Activated CD4-positive, alpha-beta T cell treated with anti-CD3 and anti-CD28 coated beads, Interleukin-2, amount 10 ng/mL, durations not matched to agents 7 days and 5 days (primary cell): ENCODE measurements around the gene CACNA1C. TPM values are rescaled to one million over a fixed set of nuclear protein-coding genes. Genes with fewer than 3 reads are reported as not detected.

Source experiments
- CTCF ChIA-PET: fragments of 350-600 bp; sonication (Branson Sonifier 250); formaldehyde crosslinking; loops from one replicate; lab custom pipeline; 2021; ENCODE audit warnings: antibody characterized with exemption; lab: Charles Lee
- POLR2A ChIA-PET: fragments of 350-600 bp; sonication (Branson Sonifier 250); formaldehyde crosslinking; loops from one replicate; lab custom pipeline; 2021; ENCODE audit warnings: antibody characterized with exemption; lab: Charles Lee
- DNase-seq: peaks from one replicate; pipeline ENCODE4 v3.0.0-alpha.2; 2020
- H3K27ac Mint-ChIP-seq: one replicate; pipeline ENCODE4 v1.8.0; 2021; ENCODE audit warnings: mild to moderate bottlenecking, moderate library complexity, mixed read lengths
- H3K27me3 Mint-ChIP-seq: one replicate; pipeline ENCODE4 v1.8.0; 2021; ENCODE audit warnings: mixed read lengths
- H3K36me3 Mint-ChIP-seq: one replicate; pipeline ENCODE4 v1.8.0; 2021; ENCODE audit warnings: low read depth, mixed read lengths
- H3K4me1 Mint-ChIP-seq: one replicate; pipeline ENCODE4 v1.8.0; 2021; ENCODE audit warnings: mixed read lengths
- H3K4me3 Mint-ChIP-seq: one replicate; pipeline ENCODE4 v1.8.0; 2021; ENCODE audit warnings: mild to moderate bottlenecking, moderate library complexity, mixed read lengths
- H3K9me3 Mint-ChIP-seq: one replicate; pipeline ENCODE4 v1.8.0; 2021; ENCODE audit warnings: mixed read lengths
- total RNA-seq, 2 experiments: library from RNA; stranded (reverse); gene quantifications; one replicate each; pipeline ENCODE4 v1.2.3, GENCODE V29; 2021

Gene CACNA1C
- total RNA-seq, 2 experiments from 2014 or later, result 0.12 to 0.15 TPM

DNA sequence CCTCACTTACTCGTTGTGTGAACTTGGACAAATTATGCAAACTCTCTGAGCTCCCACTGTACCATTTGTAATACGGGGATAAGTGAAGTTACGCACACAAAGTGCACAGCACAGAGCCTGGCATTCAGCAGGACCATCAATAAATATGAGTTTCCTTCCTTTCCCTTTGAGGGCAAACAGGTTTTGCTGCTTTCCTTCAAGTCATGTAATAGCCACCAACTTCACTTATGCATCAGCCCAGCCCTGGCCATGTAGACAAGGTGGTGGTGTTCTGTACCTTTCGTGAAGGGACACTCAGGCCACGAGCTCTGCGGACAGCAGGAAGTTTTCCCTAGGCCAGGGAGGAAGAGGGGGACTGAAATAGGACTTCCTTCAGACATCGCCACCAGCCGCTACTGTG is 272.7 kb downstream of the CACNA1C start:
- Mint-ChIP-seq H3K4me3 (no peak overlapping the region), H3K27ac (no peak overlapping the region), H3K27me3 (peaks cover 13% of the 10 kb centered on the region), H3K36me3 (no peaks in the 10 kb centered on the region), H3K4me1 (no peaks in the 10 kb centered on the region), H3K9me3 (no peaks in the 10 kb centered on the region)
- DNase-seq, result no peak
- ChIA-PET CTCF (interaction anchor here (1.0 kb wide), 1 partner anchor 9 kb away, joined by 4 read pairs; no protein-coding TSS in a partner anchor), POLR2A (no interaction called here)

DNA sequence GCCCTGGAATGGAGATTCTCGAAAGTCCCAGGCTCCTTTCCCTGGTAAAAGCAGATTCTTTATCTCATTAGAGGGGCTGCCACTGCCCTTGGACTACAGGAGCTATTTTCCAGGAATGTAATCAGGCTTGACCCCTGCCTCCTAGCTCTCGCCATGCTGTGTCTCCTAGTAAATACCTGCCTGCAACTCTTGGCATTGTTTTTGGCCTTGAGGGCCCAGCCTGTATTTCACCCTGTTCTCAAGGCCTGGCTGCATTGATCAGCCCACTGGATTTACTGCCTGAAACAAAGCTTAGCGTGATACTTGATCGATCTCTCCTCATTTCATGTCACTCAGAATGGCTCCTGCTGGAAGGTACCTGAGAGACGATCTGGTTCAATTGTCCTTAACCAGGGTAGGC is 273.7 kb downstream of the CACNA1C start:
- no peak overlapping the region for H3K27ac Mint-ChIP-seq
- no peaks in the 10 kb centered on the region for H3K36me3 Mint-ChIP-seq
- ChIA-PET POLR2A (no interaction called here), CTCF (no interaction called here)
- H3K9me3 Mint-ChIP-seq, result no peaks in the 10 kb centered on the region
- H3K4me1 Mint-ChIP-seq, result no peaks in the 10 kb centered on the region
- DNase-seq, result no peak
- peaks cover 10% of the 10 kb centered on the region for H3K27me3 Mint-ChIP-seq
- H3K4me3 Mint-ChIP-seq, result no peak overlapping the region

DNA sequence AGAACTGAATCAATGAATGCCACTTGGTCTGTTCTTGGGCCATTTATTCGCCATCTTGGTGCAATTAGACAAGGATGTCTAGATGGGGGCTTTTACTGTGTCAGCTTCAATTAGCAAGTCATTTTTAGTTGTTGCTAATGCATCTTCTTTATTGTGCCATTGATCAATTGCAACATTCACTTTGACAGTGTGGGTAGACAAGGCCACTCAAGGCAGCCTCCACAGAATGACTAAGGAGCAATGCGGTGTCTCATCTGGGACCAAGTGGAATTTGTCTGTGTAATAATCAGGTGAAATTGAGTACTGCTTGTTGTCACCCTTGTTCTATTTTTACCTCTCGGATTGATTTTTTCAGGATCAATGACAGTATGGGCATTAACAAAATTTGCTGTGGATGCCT is 275.9 kb downstream of the CACNA1C start:
- Mint-ChIP-seq H3K4me1 (no peaks in the 10 kb centered on the region), H3K27me3 (peaks cover 3% of the 10 kb centered on the region), H3K27ac (no peak overlapping the region), H3K36me3 (no peaks in the 10 kb centered on the region), H3K9me3 (no peaks in the 10 kb centered on the region), H3K4me3 (no peak overlapping the region)
- DNase-seq, result no peak
- POLR2A ChIA-PET, result no interaction called here
- CTCF ChIA-PET, result no interaction called here

DNA sequence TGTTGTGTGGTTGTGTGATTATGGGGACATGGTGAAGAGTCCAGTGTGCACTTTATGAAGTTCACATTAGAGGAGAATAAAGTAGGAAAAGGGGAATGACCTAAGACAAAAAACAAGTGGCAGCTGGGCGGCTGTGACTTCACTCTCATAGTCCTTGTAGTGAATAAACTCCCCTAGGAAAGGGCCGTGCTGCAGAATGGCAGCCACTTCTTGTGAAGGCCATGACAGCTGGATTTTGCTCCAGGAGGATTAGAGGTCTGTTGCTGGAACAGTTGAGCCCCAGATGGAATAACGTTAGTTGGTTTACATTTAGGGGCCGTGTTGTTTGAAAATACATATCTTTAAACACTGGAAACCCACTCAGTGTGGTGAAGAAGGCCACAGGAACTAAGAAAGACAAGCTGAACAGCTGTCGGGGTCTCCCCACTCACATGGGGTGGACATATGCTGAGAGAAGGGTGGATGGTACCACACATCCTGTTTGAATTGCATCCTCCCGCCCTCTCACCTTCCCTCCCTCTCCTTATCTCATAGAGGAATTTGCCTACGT is 276.9 kb downstream of the CACNA1C start:
- no peak overlapping the region for H3K4me3 Mint-ChIP-seq
- H3K9me3 Mint-ChIP-seq, result no peaks in the 10 kb centered on the region
- POLR2A ChIA-PET, result no interaction called here
- peaks cover 3% of the 10 kb centered on the region for H3K27me3 Mint-ChIP-seq
- DNase-seq, result no peak
- no peaks in the 10 kb centered on the region for H3K4me1 Mint-ChIP-seq
- CTCF ChIA-PET, result no interaction called here
- no peak overlapping the region for H3K27ac Mint-ChIP-seq
- no peaks in the 10 kb centered on the region for H3K36me3 Mint-ChIP-seq

DNA sequence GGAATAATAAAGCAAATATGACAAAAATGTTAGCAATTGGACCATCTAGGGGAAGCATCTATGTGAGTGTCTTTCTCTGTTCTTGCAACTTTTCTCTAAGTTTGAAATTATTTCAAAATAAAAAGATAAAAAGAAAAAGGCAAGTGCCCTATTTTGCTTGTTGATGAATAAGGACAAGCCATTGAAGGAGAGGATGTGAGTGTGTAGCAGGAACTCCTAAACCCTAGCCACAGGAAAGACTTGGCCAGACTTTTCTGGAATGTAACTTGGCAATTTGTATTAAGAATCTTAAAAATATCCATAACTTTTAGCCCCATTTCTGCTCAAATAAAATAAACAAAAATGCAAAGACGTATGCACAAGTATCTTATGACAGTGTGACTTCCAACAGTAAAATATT is 279.4 kb downstream of the CACNA1C start:
- DNase-seq, result no peak
- no peak overlapping the region for H3K4me3 Mint-ChIP-seq
- H3K9me3 Mint-ChIP-seq, result no peaks in the 10 kb centered on the region
- H3K27ac Mint-ChIP-seq, result no peak overlapping the region
- H3K4me1 Mint-ChIP-seq, result no peaks in the 10 kb centered on the region
- ChIA-PET CTCF (no interaction called here), POLR2A (no interaction called here)
- H3K36me3 Mint-ChIP-seq, result no peaks in the 10 kb centered on the region
- peaks cover 3% of the 10 kb centered on the region for H3K27me3 Mint-ChIP-seq

DNA sequence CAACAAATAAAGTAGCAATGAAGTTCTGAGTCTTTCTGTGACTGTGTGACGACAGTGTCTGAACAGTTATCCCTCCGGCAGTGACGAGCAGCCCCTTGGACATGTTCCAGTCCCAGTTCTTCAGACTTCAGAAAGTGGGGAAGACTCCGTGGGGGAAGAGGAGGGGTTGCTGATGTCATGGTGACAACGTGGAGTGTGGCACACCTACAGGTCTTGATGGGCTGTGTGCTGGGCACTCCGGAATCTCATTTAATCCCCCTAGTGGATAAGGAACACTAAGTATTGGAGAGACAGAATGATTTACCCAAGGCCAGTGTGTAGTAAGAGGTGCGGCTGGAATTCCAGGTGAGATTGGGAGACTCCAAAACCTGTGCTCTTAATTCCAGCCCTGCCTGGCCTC is 280.2 kb downstream of the CACNA1C start:
- Mint-ChIP-seq H3K4me1 (no peaks in the 10 kb centered on the region), H3K36me3 (no peaks in the 10 kb centered on the region), H3K27ac (no peak overlapping the region), H3K9me3 (no peaks in the 10 kb centered on the region), H3K27me3 (peaks cover 3% of the 10 kb centered on the region), H3K4me3 (no peak overlapping the region)
- POLR2A ChIA-PET, result no interaction called here
- CTCF ChIA-PET, result no interaction called here
- no peak for DNase-seq

DNA sequence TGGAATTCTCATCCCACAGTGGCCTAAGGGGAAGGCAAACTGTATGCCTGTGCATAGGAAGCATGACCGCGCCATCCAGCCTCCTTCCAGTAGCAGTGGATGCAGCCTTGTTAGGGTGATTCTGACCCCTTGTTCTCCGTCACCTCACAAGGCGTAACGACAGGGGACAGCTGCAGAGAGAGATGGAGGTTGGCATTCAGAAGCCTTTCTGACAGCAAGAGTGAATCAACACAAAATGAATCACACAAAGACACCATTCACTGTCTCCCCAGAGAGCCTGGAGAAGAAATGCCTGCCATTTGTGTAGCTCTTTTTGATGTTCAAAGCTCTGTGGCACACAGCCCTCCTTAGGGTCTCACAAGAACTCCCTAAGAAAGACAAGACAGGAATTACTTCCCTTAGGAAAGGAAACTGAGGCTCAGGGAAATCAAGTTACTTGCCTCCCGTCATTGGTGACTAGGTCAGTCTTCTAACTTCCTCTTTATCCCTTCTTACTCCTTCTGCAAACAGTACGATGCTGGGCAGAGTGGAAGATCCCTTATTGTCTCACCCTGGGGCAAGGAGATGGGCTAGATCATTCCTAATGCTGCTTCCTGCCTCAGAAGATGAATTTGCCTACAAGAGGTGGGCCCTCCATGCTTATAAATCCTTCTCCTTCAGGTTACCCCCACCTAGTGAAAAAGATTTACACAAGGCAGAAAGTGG is 280.9 kb downstream of the CACNA1C start:
- Mint-ChIP-seq H3K4me3 (no peak overlapping the region), H3K36me3 (no peaks in the 10 kb centered on the region), H3K27me3 (peaks cover 3% of the 10 kb centered on the region), H3K9me3 (no peaks in the 10 kb centered on the region), H3K27ac (no peak overlapping the region), H3K4me1 (no peaks in the 10 kb centered on the region)
- DNase-seq, result no peak
- ChIA-PET CTCF (interaction anchor here (0.8 kb wide), 1 partner anchor 9 kb away, joined by 3 read pairs; no protein-coding TSS in a partner anchor), POLR2A (no interaction called here)

DNA sequence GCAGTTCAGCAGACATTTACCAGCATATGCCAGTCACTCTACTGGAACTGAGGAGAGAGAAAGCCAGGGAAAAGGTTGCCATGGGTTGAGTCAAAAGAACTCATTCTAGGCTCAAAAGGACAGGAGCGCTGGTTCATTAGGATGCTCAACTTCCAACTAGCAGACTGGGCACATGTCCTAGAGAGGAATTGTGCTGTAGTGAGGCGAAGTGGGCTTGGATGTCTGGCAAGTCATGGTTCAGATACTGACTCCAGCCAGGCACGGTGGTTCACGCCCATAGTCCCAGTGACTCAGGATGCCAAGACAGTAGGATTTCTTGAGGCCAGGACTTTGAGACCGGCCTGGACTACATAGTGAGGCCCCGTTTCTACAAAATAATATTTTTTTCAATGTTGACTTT is 281.5 kb downstream of the CACNA1C start:
- POLR2A ChIA-PET, result no interaction called here
- no peak for DNase-seq
- Mint-ChIP-seq H3K27ac (no peak overlapping the region), H3K36me3 (no peaks in the 10 kb centered on the region), H3K4me3 (no peak overlapping the region), H3K4me1 (no peaks in the 10 kb centered on the region), H3K9me3 (no peaks in the 10 kb centered on the region), H3K27me3 (peaks cover 3% of the 10 kb centered on the region)
- CTCF ChIA-PET, result interaction anchor here (0.8 kb wide), 1 partner anchor 10 kb away, joined by 3 read pairs; no protein-coding TSS in a partner anchor

DNA sequence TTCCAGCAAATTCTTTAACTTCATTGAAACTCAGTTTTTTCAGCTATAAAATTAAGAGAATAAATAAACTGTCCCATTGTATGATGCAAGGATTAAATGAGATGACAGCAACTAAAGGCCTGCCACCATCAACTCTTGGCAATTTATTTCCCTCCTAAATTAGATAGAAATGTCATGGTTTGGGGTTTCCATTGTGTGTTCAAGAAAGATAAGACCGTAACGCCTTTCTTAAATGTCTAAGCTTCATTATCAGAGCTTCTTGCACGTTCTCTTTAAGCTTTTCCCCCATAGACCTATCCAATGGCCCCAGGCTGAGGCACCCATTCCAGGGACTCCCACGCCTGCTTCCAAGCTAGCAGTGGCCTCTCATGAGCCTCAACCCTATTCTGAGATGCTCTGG is 281.9 kb downstream of the CACNA1C start:
- Mint-ChIP-seq H3K9me3 (no peaks in the 10 kb centered on the region), H3K27ac (no peak overlapping the region), H3K27me3 (peaks cover under 1% of the 10 kb centered on the region), H3K4me1 (no peaks in the 10 kb centered on the region), H3K4me3 (no peak overlapping the region), H3K36me3 (no peaks in the 10 kb centered on the region)
- CTCF ChIA-PET, result no interaction called here
- DNase-seq, result no peak
- POLR2A ChIA-PET, result no interaction called here

DNA sequence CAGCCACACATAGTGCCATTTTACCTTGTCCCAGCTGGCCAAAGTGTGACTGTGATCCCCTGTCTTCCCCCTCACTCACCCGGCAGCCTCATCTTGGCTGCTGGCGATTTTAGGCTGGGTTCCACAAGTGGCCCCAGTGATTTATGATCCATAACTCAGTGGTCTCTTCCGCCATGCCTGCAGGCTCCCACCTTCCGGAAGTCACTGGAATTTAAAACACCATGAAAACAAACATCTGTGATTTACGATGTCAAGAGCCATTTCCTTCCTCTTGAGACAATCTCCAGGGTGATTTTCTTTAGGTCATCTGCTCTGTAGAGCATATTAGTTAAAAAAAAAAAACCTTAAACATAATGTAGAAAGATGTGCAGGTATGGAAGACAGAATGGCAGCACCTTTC is 282.3 kb downstream of the CACNA1C start:
- no peak overlapping the region for H3K4me3 Mint-ChIP-seq
- ChIA-PET CTCF (no interaction called here), POLR2A (no interaction called here)
- no peak for DNase-seq
- H3K27ac Mint-ChIP-seq, result no peak overlapping the region
- H3K9me3 Mint-ChIP-seq, result no peaks in the 10 kb centered on the region
- H3K27me3 Mint-ChIP-seq, result no peaks in the 10 kb centered on the region
- H3K36me3 Mint-ChIP-seq, result no peaks in the 10 kb centered on the region
- H3K4me1 Mint-ChIP-seq, result no peaks in the 10 kb centered on the region

DNA sequence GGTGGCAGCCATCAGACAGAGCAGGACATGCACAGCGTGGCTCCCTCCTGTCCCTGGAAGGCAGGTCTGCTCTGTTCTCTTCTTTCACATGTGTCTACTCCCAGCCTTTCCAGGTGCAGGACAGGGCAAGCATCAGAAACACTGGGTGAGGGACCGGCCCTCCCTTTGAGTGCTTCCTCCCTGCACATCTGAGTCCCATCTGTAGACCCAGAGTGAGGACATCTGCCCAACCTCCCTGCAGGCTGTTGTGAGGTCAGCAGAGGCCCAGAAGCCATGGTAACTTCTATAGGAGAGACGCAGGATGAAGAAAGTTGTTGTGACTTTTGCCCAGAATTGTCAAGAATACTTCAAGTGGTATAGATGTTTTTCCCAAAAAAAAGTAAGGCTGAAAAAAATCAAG is 282.7 kb downstream of the CACNA1C start:
- DNase-seq, result no peak
- CTCF ChIA-PET, result interaction anchor here (0.6 kb wide), 1 partner anchor 88 kb away, joined by 3 read pairs; no protein-coding TSS in a partner anchor
- H3K27me3 Mint-ChIP-seq, result no peaks in the 10 kb centered on the region
- no peaks in the 10 kb centered on the region for H3K4me1 Mint-ChIP-seq
- H3K4me3 Mint-ChIP-seq, result no peak overlapping the region
- no peak overlapping the region for H3K27ac Mint-ChIP-seq
- POLR2A ChIA-PET, result no interaction called here
- no peaks in the 10 kb centered on the region for H3K9me3 Mint-ChIP-seq
- no peaks in the 10 kb centered on the region for H3K36me3 Mint-ChIP-seq

DNA sequence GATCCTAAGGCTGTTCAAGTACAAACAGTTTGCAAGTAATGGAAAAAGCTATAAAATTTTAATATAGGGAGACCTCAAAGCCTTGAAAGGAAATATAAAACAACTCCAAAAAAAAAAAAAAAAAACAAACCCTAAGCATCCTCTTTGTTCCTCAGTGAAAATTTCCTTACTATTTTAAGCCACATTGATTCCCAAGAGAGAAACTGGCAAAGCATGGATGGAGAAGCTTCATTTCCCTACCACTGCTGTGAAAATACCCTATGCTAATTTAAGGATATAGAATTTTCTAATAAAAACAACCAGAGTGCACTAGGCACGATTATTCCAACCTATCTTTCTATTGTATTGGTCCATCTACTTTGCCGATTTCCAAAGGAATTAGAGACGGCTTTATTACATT is 283.1 kb downstream of the CACNA1C start:
- H3K4me1 Mint-ChIP-seq, result no peaks in the 10 kb centered on the region
- ChIA-PET POLR2A (no interaction called here), CTCF (interaction anchor here (0.6 kb wide), 1 partner anchor 88 kb away, joined by 3 read pairs; no protein-coding TSS in a partner anchor)
- no peak overlapping the region for H3K4me3 Mint-ChIP-seq
- no peak for DNase-seq
- H3K9me3 Mint-ChIP-seq, result no peaks in the 10 kb centered on the region
- no peaks in the 10 kb centered on the region for H3K36me3 Mint-ChIP-seq
- H3K27ac Mint-ChIP-seq, result no peak overlapping the region
- H3K27me3 Mint-ChIP-seq, result no peaks in the 10 kb centered on the region

DNA sequence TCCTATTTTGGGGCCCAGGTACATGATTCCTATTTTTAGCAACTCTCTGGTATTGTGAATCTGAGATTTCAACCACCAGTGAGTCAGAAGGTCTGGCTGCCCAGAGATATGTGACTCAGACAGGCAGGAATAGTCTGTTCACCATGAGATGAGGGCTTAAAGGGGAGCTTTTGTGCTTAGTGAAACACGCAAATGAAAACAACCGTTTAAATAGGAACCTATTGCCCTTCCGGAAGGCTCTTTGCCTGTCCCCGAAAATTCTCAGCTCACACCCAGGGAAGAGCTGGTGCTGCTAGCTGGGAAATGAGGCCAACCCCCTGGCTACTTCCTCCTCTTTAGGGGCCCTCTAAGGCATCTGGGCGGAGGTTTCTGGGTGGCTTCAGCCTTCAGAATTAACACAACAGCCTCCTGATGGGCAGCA is 283.6 kb downstream of the CACNA1C start:
- H3K27me3 Mint-ChIP-seq, result no peaks in the 10 kb centered on the region
- no peaks in the 10 kb centered on the region for H3K9me3 Mint-ChIP-seq
- ChIA-PET POLR2A (no interaction called here), CTCF (interaction anchor here (0.6 kb wide), 1 partner anchor 88 kb away, joined by 3 read pairs; no protein-coding TSS in a partner anchor)
- no peaks in the 10 kb centered on the region for H3K36me3 Mint-ChIP-seq
- no peak overlapping the region for H3K4me3 Mint-ChIP-seq
- H3K4me1 Mint-ChIP-seq, result no peaks in the 10 kb centered on the region
- no peak overlapping the region for H3K27ac Mint-ChIP-seq
- DNase-seq, result no peak
